ENCODE data around the gene CPEB4.

Gene CPEB4

GRCh38 chr5:173887610-173888472, at the start of gene CPEB4:
Gene CPEB4 (plus strand): TSS chr5:173888349. CDS start chr5:173889734, 1,385 bp downstream.
- peak; percentile 100 for DNase-seq (ENCODE audit: low spot score)

DNA sequence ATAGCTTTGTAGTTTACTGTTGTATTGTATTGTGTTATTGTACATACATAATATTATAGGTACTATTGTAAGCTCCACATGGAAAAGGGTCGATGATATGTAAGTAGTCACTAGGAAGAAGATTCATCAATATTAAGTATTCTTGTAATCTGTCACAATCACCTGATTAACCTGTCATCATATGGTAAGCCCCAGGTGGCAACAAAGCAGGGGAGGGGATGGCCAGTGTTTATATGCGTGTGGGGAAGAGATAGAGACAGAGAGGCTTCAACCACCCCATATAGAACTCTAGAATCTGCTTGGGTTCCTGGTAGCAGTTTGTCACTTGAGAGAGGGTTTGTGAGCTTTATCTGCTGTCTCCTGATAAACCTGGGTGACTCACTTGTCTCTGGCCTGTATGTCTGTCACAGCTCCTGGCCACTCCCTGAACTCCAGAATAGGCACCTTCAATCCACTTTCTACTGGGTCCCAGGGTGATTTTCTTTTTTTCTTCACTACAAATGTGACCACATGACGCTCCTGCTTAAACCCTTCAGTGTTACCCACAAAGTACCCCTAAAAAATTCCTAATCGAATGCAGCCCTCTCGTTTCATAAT, 48.9 kb upstream of the CPEB4 start:
- DNase-seq (ENCODE audit: low spot score), result no peak

GRCh38 chr5:173840111-173840983, 47.8 kb upstream of the CPEB4 start:
- DNase-seq (ENCODE audit: low spot score), result no peak

DNA sequence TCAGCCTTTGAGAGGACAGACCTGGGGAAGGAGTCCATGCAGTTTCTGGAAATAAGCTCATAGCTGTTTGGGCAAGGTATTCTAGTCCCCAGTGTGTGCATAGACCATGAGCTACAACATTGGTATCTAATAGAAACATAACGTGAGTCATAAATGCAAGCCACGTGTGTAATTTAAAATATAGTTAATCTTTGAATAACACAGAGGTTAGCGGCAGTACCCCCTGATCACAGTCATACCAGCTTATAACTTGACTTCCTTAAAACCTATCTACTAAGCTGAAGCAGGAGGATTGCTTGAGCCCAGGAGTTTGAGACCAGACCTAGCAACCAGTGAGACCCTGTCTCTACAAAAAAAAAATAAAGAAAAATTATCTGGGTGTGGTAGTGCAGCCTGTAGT, 46.4 kb upstream of the CPEB4 start:
- no peak for DNase-seq (ENCODE audit: low spot score)

GRCh38 chr5:173843794-173844193, 44.4 kb upstream of the CPEB4 start:
- no peak for DNase-seq (ENCODE audit: low spot score)

- DNase-seq (ENCODE audit: low spot score), result no peak
Measured at GRCh38 chr5:173845321-173845720, 42.8 kb upstream of the CPEB4 start.

DNA sequence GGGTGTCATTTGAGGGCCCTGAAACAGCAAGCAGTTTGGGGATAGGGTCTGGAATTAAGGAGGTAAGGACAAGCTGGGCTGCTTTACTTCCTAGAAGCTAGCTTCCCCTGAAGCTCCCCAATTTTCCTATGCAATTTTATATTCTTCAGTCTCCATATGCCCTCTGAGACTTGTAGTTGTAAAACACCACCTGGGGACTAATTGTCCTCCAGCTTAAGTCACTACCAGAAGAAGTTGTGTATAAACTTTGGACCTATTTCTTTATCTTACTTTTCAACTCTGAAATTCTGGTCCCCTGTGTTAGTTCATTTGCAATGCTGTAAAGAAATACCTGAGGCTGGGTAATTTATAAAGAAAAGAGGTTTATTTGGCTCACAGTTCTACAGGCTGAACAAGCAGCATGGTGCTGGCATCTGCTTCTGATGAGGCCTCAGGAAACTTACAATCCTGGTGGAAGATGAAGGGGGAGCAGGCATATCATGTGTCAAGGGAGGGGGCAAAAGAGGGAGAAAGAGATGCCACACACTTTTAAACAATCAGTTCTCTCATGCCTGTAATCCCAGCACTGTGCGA, 41.1 kb upstream of the CPEB4 start:
- DNase-seq (ENCODE audit: low spot score), result no peak

- no peak for DNase-seq (ENCODE audit: low spot score)
Measured at GRCh38 chr5:173848986-173849596, 39.1 kb upstream of the CPEB4 start.

- DNase-seq (ENCODE audit: low spot score), result no peak
Measured at GRCh38 chr5:173849908-173850307, 38.2 kb upstream of the CPEB4 start.

- DNase-seq (ENCODE audit: low spot score), result no peak
Measured at GRCh38 chr5:173850659-173851058, 37.5 kb upstream of the CPEB4 start.

- DNase-seq (ENCODE audit: low spot score), result no peak
Measured at GRCh38 chr5:173851595-173852243, 36.4 kb upstream of the CPEB4 start.

DNA sequence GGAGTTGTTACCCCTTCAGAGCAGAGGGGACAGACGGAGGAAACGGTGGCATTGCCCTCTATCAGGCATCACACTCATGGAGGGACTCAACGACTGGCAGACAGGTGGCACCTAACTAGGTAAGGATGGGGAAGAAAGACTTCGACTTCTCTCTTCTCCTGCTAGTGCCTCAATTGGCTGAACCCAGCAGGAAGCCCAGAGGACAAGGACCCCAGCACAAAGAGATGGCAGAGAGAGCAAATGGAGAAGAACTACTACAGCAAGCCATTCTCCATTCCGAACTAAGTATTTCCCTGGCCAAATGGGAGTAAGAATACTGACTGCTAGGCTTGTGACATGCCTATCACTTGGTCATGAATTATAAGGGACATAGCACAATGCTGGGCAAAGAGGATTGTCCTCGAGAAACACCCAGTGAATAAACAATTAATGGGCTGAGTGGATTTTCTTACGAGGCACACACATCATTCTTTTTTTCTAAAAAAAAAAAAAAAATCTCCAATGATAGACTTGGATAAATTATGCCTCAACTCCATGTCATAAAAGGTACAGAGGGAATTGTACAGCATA, 35.3 kb upstream of the CPEB4 start:
- DNase-seq (ENCODE audit: low spot score), result no peak

DNA sequence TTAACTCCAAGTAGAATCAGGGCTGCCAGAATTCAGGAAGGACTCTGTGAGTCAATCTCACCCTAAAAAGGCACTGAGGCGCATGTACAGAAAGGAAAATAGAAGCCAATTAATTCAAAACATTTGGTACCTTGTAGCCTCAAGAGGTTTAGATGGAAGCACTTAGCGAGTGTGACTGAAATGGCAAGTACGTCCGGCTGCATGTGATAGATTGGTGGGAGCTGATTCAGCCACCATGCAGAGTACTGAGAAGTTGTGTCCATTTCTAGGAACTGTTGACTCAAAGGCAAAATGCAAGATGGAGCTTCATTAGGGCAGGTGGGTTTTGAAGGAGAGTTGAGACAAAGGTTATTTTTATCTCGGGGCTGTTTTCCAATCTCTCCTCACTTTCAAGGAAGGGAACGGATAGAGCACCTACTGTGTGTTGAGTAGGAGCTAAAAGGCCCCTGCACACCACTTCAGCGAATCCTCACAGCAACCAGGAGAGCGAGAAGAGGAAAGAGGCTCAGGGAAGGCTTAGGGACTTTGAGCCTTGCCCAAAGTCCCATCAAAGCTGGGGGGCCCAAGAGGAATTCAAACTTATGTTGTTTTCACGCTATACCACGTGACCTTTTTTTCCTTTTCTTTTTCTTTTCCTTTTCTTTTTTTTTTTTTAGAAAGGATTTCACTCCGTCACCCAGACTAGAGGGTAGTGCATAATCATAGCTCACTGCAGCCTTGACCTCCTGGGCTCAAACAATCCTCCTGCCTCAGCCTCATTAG, 34.6 kb upstream of the CPEB4 start:
- no peak for DNase-seq (ENCODE audit: low spot score)

DNA sequence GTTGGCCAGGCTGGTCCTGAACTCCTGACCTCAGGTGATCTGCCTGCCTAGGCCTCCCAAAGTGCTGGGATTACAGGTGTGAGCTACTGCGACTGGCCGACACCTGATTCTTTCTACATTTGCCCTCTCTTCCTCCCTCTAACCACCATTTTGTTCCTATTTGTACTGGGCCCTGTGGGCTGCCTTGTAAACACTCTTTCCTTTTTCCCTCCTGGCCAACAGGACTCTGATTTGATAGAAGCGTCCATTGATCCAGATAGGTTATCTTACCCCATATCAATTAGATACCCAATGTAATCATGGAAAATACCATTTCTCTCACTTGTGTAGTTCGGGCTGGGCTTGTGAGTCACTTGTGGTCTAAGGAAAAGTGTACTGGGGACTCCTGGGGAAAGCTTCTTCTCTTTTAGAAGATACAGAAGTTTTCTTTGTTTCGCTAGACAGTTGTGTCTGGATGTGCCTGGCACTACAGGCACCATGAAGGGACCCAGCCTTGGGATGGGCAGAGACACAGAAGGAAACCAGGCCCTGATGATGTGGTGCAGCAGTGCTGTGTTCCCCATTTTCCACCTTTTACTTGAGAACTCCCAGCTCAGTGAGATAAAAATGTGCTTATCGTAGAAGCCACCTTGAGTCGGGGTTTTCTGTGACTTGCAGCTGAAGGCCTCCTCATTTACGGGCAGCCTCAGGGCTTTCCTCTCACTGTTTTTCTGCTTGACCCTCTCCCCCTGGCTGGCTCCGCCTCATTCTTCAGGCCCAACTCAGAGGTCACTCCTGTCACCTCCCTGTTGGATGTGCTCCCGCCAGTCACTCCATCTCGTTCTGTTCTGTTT, 32.8 kb upstream of the CPEB4 start:
- no peak for DNase-seq (ENCODE audit: low spot score)

GRCh38 chr5:173855995-173856656, 32.0 kb upstream of the CPEB4 start:
- DNase-seq (ENCODE audit: low spot score), result no peak

DNA sequence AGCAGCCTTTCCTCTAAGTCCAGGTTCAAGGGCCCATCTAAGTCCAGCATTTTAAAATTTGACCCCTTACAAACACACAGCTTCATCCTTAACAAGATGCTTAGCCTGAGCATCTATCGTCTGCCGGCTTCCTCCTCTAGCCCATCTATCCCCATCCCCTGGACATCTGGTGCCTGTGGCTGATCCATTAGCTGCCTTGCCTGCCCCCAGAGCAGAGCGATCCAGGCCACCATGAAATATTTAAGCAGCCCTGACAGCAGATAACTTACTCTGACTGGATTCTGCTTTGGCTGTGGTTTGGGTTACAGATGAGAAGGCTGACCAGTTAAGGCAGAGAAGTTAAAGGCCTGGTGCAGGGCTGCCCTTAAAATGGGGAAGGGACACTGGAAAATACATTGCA, 30.9 kb upstream of the CPEB4 start:
- no peak for DNase-seq (ENCODE audit: low spot score)

DNA sequence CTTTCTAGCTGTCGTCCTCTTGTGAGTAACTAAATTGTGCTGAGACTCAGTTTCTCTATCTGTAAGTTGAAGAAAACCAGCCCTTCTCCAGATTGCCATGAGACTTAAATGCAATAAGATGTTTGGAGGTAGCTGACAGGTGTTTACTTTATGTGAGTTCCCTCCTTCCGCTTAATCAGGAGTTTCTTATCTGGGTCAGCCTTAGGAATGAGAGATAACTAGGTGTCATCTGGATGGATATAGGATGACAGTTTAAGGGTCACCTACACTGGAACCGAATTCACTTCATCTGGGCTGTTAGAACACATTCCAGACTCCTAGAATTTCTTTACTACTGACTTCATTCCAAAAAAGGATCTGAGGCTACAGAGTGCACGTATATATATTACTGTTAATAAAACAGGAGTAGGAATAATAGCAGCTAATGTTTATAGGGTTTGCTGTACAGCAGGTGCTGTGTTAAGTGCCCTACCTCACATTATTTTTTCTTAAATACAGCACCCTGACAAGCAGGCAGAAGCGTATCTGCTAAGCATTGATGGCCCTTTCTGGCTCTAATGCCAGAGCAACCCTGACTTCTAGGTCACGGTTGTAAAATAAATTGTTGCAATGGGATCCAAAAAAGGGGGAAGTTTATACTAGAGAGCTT, 30.0 kb upstream of the CPEB4 start:
- DNase-seq (ENCODE audit: low spot score), result no peak

Data from globus pallidus (tissue), 1 donor.